ENCODE results near the gene NDUFS6.

Gene NDUFS6

DNA sequence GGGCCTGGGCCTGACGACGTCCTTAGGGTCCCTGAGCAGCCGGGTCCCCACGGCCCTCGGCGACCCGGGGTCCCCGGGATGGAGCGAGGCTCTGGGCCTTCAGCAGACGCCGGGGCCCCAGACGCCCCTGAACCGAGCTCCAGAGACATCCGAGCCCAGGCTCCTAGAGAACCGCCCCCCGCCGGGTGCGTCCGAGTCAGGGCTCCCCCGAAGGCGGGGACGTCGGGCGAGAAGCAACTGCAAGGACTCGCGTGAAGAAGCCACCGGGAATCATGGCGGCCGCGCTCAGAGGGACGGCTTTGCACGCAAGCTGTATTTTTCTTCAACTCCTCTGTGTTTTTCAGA is 56.0 kb downstream of the NDUFS6 start:
- no peak for DNase-seq

DNA sequence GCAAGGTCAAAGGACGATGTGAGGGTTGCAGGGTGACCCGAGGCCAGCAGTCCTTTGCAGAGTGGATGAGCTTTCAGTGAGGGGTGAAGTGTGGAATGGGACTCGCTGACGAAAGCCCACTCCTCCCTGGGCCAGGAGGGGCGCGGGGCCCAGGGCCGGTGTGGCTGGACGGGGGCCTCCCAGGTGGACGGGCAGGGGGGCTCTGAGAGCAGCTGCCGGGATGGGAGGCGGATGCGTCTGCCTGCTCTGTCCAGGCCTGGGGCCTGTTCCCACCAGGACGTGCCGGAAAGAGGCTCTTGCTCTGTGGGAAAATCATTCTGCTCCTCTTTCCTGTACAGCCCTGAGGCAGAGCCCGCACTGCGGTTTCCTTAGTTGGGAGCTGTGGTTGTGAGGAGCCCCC is 57.2 kb downstream of the NDUFS6 start:
- no peak for DNase-seq

DNA sequence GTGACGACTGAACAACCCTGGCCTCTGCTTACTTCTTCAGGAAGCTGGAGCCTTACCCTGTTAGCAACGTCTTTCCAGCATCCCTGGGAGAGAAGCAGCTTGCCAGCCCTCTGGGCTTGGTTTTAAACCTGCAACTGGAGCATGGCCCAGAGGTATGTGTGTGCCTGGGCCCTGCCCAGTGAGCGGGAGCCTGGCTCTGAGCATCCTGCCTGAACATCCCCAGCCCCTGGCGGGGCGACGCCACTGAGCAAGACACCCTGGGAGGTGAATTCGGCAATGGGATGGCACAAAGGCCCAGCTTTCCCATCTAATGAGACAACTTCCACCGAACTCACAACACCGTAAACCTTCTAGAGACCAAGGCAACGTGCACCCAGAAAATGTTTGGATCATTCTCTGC is 57.9 kb downstream of the NDUFS6 start:
- no peak for DNase-seq

DNA sequence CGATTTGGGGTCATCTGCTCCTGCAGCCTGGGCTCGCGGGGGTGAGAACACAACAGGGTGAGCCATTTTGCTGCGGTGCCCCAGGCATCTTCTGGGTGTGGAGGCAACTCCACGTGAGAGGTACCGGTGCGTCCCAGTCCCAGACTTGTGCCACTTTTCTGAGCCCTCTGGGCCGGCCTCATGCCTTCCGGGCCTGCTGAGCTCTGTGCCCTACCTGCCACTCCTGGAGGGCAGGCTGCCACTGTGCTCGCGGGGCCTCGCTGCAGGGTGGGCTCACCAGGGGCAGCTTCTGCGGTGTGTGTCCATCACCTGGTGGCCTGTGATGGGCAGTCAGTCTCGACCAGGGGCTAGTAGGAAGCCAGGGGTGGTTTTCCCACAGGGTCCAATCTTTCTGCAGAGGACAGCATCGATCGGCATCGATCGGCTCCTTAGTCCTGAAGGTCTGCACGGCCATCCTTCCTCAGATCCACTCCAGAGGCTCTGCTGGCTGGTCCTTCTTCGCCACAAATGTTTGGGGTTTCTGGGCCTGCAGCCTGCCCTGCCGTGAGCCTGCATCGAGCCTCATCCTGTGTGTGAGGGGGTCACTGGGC is 58.9 kb downstream of the NDUFS6 start:
- DNase-seq, result no peak

DNA sequence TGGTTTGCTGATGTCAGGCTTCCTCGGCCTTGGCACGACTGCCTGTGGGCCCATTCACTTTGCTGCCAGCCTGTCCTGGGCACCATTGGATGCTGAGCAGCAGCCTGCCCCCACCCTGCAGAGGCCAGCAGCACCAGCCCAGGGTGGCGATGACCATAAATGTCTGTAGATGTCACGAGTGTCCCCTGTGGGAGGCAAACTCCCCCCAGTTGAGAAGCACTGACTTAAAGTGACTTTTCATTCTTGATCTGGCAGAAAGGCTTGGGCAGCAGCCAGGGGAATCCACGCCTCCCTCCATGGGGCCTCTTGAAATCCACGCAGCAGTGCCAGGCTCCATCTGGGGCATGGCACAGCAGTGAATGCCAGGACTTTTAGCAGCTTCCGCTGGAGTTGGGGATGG is 59.7 kb downstream of the NDUFS6 start:
- no peak for DNase-seq

DNA sequence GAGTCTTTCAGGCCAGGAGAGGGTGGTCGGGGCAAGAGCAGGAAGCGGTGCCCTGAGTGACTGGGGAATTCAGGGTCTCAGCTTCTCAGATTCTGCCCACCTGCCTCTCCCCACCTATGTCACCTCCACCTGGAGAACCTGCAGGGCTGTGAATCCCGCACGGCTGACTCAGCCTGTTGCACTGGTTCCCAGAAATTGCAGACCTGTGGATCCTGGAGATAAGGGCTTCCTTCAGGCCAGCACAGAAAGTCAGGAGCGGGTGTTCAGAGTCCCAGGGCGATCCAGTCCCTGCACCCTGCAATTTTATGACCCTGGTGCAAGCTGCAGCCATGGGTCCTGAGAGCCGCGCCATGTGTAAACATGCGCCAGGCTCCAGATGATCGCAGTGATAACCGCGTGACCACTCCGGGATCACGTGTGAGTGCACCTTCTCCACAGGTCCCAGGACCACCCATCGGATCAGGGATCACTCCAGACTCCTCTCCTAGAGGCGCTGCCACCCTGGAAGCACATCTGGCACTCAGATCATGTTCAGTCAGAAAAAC is 63.8 kb downstream of the NDUFS6 start:
- DNase-seq, result no peak

DNA sequence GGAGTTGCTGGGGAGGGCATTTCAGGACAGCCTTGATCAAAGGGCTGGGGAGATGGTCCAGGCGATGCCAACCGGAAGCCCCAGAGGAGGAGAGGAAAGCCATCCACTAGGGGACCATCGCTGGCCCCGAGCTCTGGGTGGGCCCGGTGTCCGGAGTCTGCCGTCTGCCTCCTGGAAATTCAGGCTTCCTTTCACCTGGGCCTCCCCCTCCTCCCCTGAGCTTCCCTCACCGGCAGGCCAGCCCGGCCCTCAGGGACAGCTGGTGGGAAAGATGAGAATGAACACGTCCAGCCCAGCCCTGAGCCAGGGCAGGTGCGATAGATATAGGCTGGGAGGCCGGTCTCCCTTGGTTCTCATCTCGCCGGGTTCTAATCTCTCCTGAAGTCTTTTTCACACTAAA is 64.3 kb downstream of the NDUFS6 start:
- DNase-seq, result no peak

All from Kasumi-1 (cell line).